CD4-positive, alpha-beta memory T cell (primary cell): ENCODE data around the gene PTPRM. TPM values are rescaled to one million over a fixed set of nuclear protein-coding genes. Genes with fewer than 3 reads are reported as not detected.

ENCODE experiments used
- CTCF ChIA-PET: fragments of 350-600 bp; sonication (Branson Sonifier 250); formaldehyde crosslinking; loops from one replicate; lab custom pipeline; 2021; ENCODE audit warnings: inconsistent platforms; ENCODE audit not compliant: partially characterized antibody; lab: Charles Lee
- POLR2A ChIA-PET: fragments of 350-600 bp; sonication (Branson Sonifier 250); formaldehyde crosslinking; loops from one replicate; lab custom pipeline; 2021; ENCODE audit not compliant: partially characterized antibody; lab: Charles Lee
- DNase-seq, 5 donors: peaks; one replicate each; pipeline versions ENCODE4 v3.0.0 to v3.0.0-alpha.2; 2020 to 2022; ENCODE audit warnings: mixed read lengths in 1 of 5
- H3K27ac ChIP-seq: one replicate; pipeline ENCODE4 v1.7.0; 2013; ENCODE audit warnings: low read depth, low read length
- H3K27me3 ChIP-seq: 2 replicates; pipeline ENCODE4 v1.7.0; 2013; ENCODE audit warnings: mild to moderate bottlenecking, low read length, moderate library complexity; ENCODE audit not compliant: insufficient read depth
- H3K36me3 ChIP-seq: 2 replicates; pipeline ENCODE4 v1.7.0; 2013; ENCODE audit warnings: mild to moderate bottlenecking, low read length, moderate library complexity; ENCODE audit not compliant: insufficient read depth
- H3K4me1 ChIP-seq: 2 replicates; pipeline ENCODE4 v1.7.0; 2013; ENCODE audit warnings: mild to moderate bottlenecking, low read length, moderate library complexity; ENCODE audit not compliant: insufficient read depth
- H3K4me3 ChIP-seq, 2 donors: one replicate each; pipeline ENCODE4 v1.7.0; 2013; ENCODE audit warnings: low read length in 2 of 2, mild to moderate bottlenecking in 1 of 2
- H3K9me3 ChIP-seq, 2 donors: one replicate each; pipeline ENCODE4 v1.7.0; 2013; ENCODE audit warnings: low read length in 2 of 2, control low read depth in 1 of 2; ENCODE audit not compliant: control insufficient read depth in 1 of 2
- H3K27ac Mint-ChIP-seq, 7 donors: one replicate each; pipeline ENCODE4 v1.8.0; 2020 to 2021; ENCODE audit warnings: mixed read lengths in 7 of 7, mild to moderate bottlenecking in 6 of 7, inconsistent platforms in 3 of 7, moderate library complexity in 3 of 7
- H3K27me3 Mint-ChIP-seq, 2 donors: one replicate each; pipeline ENCODE4 v1.8.0; 2020 to 2021; ENCODE audit warnings: mixed read lengths in 2 of 2
- H3K36me3 Mint-ChIP-seq, 2 donors: one replicate each; pipeline ENCODE4 v1.8.0; 2020 to 2021; ENCODE audit warnings: mixed read lengths in 2 of 2, inconsistent platforms in 1 of 2, mild to moderate bottlenecking in 1 of 2
- H3K4me1 Mint-ChIP-seq, 4 donors: one replicate each; pipeline ENCODE4 v1.8.0; 2020 to 2021; ENCODE audit warnings: mixed read lengths in 4 of 4, mild to moderate bottlenecking in 1 of 4
- H3K4me3 Mint-ChIP-seq, 8 donors: one replicate each; pipeline ENCODE4 v1.8.0; 2020 to 2021; ENCODE audit warnings: mixed read lengths in 8 of 8, mild to moderate bottlenecking in 7 of 8, moderate library complexity in 6 of 8, inconsistent platforms in 3 of 8
- H3K9me3 Mint-ChIP-seq, 8 donors: one replicate each; pipeline ENCODE4 v1.8.0; 2020 to 2021; ENCODE audit warnings: mixed read lengths in 8 of 8, mild to moderate bottlenecking in 5 of 8, inconsistent platforms in 3 of 8, moderate library complexity in 1 of 8
- intact Hi-C: fragments of 100-400 bp; cut with micrococcal nuclease; formaldehyde crosslinking; loops from one replicate; pipeline ENCODE4 v1.15.1; 2023
- polyA plus RNA-seq, 2 donors: library from polyadenylated mRNA; unstranded; fragments of 300-500 nt; fragmentation: Illumina TruSeq; gene quantifications; one replicate each; pipeline ENCODE4 v1.2.3, GENCODE V29; 2021
- total RNA-seq, 2 experiments: library from RNA; stranded (reverse); gene quantifications; one replicate each; pipeline ENCODE4 v1.2.3, GENCODE V29; 2021

Gene PTPRM
- total and polyA plus RNA-seq, 4 experiments from 2014 or later, result 6.7 to 20.1 (median 12.9) TPM

- Mint-ChIP-seq H3K4me1 (no peaks in the 10 kb centered on the region), H3K36me3 (no peaks in the 10 kb centered on the region), H3K27me3 (no peaks in the 10 kb centered on the region), H3K9me3 (peaks cover 0 to 4% (median 0%) of the 10 kb centered on the region in 8 donors), H3K27ac (no peak overlapping the region), H3K4me3 (no peak overlapping the region)
- no peak for DNase-seq
- ChIA-PET CTCF (no interaction called here), POLR2A (no interaction called here)
- Histone ChIP-seq H3K9me3 (no peaks in the 10 kb centered on the region), H3K36me3 (no peaks in the 10 kb centered on the region), H3K4me3 (no peak overlapping the region), H3K4me1 (no peaks in the 10 kb centered on the region), H3K27ac (no peak overlapping the region), H3K27me3 (no peaks in the 10 kb centered on the region)
- intact Hi-C loops, result loop anchor here (10.0 kb wide), 1 partner anchor 61 kb away; no protein-coding TSS in a partner anchor
These were observed 328.2 kb downstream of the PTPRM start for GRCh38 chr18:7895346-7895745.

DNA sequence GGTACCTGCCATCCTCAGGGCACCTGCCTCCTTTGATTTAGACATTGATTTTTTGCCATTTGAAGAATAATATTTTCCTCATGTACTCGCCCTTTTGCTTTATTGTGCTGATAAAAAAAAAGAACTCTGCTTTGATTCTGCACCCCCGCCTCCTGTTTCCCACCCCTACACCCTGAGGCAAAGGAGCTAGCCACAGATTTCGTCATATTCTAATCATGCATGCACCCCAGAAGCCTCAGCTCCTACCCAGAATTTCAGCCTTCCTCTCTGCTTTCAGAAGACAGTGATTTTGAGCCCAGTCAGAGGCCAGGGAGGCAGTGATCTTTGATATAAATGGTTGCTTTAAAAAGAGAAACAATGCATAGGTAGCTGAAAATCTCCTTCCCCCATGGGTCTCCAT, 329.0 kb downstream of the PTPRM start:
- H3K27me3 ChIP-seq, result no peaks in the 10 kb centered on the region
- no peak for DNase-seq
- no peaks in the 10 kb centered on the region for H3K36me3 ChIP-seq
- Mint-ChIP-seq H3K4me3 (no peak overlapping the region), H3K4me1 (no peaks in the 10 kb centered on the region), H3K27ac (no peak overlapping the region), H3K9me3 (peaks cover 0 to 4% (median 0%) of the 10 kb centered on the region in 8 donors), H3K27me3 (no peaks in the 10 kb centered on the region), H3K36me3 (no peaks in the 10 kb centered on the region)
- intact Hi-C loops, result loop anchor here (10.0 kb wide), 1 partner anchor 61 kb away; no protein-coding TSS in a partner anchor
- no peaks in the 10 kb centered on the region for H3K4me1 ChIP-seq
- H3K4me3 ChIP-seq, result no peak overlapping the region
- no peaks in the 10 kb centered on the region for H3K9me3 ChIP-seq
- CTCF ChIA-PET, result no interaction called here
- H3K27ac ChIP-seq, result no peak overlapping the region
- POLR2A ChIA-PET, result no interaction called here

DNA sequence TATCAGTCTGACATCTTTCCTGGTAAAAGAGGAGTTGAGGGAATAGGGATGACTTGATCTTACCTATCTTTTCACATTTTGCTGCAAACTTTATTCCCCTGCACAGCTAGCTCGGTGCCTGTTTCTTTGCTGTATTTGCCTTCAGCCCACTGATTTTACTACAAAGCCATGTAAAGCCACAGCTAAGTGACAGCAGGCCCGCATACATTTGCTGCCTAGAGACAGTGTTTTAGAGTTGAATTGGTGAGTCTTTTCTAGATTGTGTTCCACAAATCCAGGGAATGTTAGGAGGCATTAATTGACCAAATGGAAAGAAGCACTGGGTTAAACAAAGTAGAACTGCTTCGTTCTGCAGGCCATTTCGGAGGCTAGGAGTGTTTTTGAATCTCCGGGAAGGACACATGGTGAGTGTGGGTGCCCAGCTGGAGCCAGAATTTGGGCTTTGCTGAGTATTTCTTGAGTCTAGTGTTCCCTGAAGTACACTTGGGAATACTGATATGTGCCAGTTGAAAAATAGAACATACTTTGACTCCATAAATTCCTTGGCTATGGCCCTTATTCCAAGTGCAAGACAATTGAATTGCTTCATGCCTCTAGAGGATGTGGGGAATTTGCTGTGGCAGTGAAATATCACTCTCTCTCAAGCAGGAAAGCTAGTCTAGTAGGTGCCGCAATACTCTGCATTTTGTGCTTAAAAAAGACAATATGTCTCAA, 329.8 kb downstream of the PTPRM start:
- no peaks in the 10 kb centered on the region for H3K36me3 Mint-ChIP-seq
- H3K9me3 Mint-ChIP-seq, result peaks cover 0 to 4% (median 0%) of the 10 kb centered on the region in 8 donors
- no peak overlapping the region for H3K27ac Mint-ChIP-seq
- H3K4me3 Mint-ChIP-seq, result no peak overlapping the region
- H3K4me1 ChIP-seq, result no peaks in the 10 kb centered on the region
- no peaks in the 10 kb centered on the region for H3K9me3 ChIP-seq
- POLR2A ChIA-PET, result no interaction called here
- no peak for DNase-seq
- no peak overlapping the region for H3K4me3 ChIP-seq
- H3K27ac ChIP-seq, result no peak overlapping the region
- CTCF ChIA-PET, result interaction anchor here (0.5 kb wide), 1 partner anchor 1564 kb away, joined by 3 read pairs; no protein-coding TSS in a partner anchor
- intact Hi-C loops, result loop anchor here (10.0 kb wide), 1 partner anchor 62 kb away; no protein-coding TSS in a partner anchor
- H3K27me3 ChIP-seq, result no peaks in the 10 kb centered on the region
- H3K36me3 ChIP-seq, result no peaks in the 10 kb centered on the region
- H3K4me1 Mint-ChIP-seq, result no peaks in the 10 kb centered on the region
- H3K27me3 Mint-ChIP-seq, result no peaks in the 10 kb centered on the region

DNA sequence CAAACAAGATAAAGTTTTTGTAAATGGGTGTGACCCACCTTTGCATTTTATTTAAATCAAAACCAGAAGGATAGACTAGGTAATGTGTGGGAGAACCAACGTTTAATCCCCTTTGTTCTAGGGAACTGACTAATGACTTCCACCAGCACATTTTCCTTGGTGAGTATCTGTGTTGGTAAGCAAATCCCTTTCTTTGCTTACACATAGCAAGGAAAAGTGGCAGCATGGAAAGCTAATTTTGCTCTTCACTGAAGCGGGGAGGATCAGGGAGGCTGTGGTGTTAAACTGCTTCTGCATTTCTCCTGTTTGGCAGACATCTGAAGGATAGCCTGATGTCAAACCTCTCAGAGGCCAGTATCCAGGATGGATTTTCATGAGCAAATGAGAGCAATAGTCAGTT, 331.1 kb downstream of the PTPRM start:
- no peak for DNase-seq
- no peaks in the 10 kb centered on the region for H3K9me3 ChIP-seq
- Mint-ChIP-seq H3K27me3 (no peaks in the 10 kb centered on the region), H3K9me3 (no peaks in the 10 kb centered on the region), H3K4me3 (no peak overlapping the region), H3K4me1 (no peaks in the 10 kb centered on the region), H3K36me3 (no peaks in the 10 kb centered on the region), H3K27ac (no peak overlapping the region)
- H3K27me3 ChIP-seq, result no peaks in the 10 kb centered on the region
- intact Hi-C loops, result loop anchor here (10.0 kb wide), 1 partner anchor 63 kb away; no protein-coding TSS in a partner anchor
- no peak overlapping the region for H3K4me3 ChIP-seq
- H3K27ac ChIP-seq, result no peak overlapping the region
- ChIA-PET CTCF (no interaction called here), POLR2A (no interaction called here)
- H3K4me1 ChIP-seq, result no peaks in the 10 kb centered on the region
- no peaks in the 10 kb centered on the region for H3K36me3 ChIP-seq

DNA sequence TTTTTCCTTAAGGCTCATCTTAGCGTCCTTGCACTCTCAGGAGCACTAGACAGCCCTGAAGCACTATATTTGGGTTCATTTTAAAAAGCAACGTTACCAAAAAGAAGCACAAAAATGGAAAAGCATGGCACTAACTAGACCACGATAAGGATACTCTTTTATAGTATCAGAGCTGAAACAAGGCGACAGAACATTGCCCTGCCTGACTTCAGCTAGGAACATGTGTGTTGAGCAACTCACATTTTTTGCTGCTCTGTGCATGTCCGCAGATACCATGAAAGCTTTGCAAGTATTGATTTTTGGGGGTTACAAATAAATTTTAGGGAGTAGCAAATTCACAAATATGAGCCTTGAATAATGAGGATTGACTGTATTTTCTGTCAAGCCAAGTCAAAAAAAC, 332.0 kb downstream of the PTPRM start:
- no peak overlapping the region for H3K27ac Mint-ChIP-seq
- Histone ChIP-seq H3K27me3 (no peaks in the 10 kb centered on the region), H3K27ac (no peak overlapping the region), H3K4me1 (no peaks in the 10 kb centered on the region), H3K4me3 (no peak overlapping the region), H3K9me3 (no peaks in the 10 kb centered on the region), H3K36me3 (no peaks in the 10 kb centered on the region)
- no peaks in the 10 kb centered on the region for H3K27me3 Mint-ChIP-seq
- intact Hi-C loops, result loop anchor here (10.0 kb wide), 1 partner anchor 64 kb away; no protein-coding TSS in a partner anchor
- H3K4me3 Mint-ChIP-seq, result no peak overlapping the region
- DNase-seq, result no peak
- H3K4me1 Mint-ChIP-seq, result no peaks in the 10 kb centered on the region
- no peaks in the 10 kb centered on the region for H3K36me3 Mint-ChIP-seq
- ChIA-PET CTCF (no interaction called here), POLR2A (no interaction called here)
- no peaks in the 10 kb centered on the region for H3K9me3 Mint-ChIP-seq

DNA sequence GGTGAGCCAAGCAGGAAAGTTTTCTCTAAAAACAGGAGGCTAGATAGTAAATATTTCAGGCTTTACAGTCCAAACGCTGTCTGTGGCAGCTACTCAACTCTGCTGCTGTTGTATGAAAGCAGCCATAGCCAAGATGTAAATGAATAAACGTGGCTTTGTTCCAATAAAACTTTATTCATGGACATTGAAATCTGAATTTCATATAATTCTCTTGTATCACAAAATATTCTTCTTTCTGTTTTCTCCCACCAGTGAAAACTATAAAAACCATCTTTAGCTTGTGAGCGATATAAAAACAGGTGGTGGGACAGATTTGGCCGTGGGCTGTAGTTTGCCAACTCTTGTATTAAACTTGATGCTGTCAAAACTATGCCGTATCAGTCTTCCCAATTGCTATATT, 333.0 kb downstream of the PTPRM start:
- no peak overlapping the region for H3K4me3 Mint-ChIP-seq
- DNase-seq, result no peak
- no peaks in the 10 kb centered on the region for H3K27me3 Mint-ChIP-seq
- ChIA-PET POLR2A (no interaction called here), CTCF (no interaction called here)
- Histone ChIP-seq H3K27me3 (no peaks in the 10 kb centered on the region), H3K4me1 (no peaks in the 10 kb centered on the region), H3K4me3 (no peak overlapping the region), H3K9me3 (no peaks in the 10 kb centered on the region), H3K27ac (no peak overlapping the region), H3K36me3 (no peaks in the 10 kb centered on the region)
- H3K4me1 Mint-ChIP-seq, result no peaks in the 10 kb centered on the region
- no peaks in the 10 kb centered on the region for H3K36me3 Mint-ChIP-seq
- no peak overlapping the region for H3K27ac Mint-ChIP-seq
- H3K9me3 Mint-ChIP-seq, result no peaks in the 10 kb centered on the region
- intact Hi-C loops, result no loop called here

DNA sequence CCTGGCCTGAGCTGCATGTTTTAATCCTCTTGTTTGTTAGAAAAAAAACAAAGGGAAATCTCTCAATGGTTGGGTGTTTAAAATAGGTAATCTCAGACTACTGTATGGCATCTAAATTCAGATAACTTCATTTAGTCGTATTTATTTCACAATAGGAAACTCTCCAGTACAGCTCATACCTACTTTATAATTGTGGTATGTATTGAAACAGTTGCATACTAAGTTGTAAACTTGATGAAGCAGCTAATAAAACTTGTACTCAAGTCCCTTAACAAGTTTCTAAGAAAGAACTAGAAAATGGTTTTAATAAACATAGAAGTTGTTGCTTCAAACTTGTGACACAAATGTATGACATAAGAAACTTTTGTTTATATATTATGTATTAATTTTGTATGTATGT, 334.5 kb downstream of the PTPRM start:
- Histone ChIP-seq H3K36me3 (no peaks in the 10 kb centered on the region), H3K27me3 (no peaks in the 10 kb centered on the region), H3K4me3 (no peak overlapping the region), H3K27ac (no peak overlapping the region), H3K4me1 (no peaks in the 10 kb centered on the region), H3K9me3 (no peaks in the 10 kb centered on the region)
- H3K4me1 Mint-ChIP-seq, result no peaks in the 10 kb centered on the region
- H3K4me3 Mint-ChIP-seq, result no peak overlapping the region
- no peaks in the 10 kb centered on the region for H3K27me3 Mint-ChIP-seq
- intact Hi-C loops, result no loop called here
- DNase-seq, result no peak
- ChIA-PET CTCF (no interaction called here), POLR2A (no interaction called here)
- H3K9me3 Mint-ChIP-seq, result peaks cover 0 to 4% (median 0%) of the 10 kb centered on the region in 8 donors
- no peak overlapping the region for H3K27ac Mint-ChIP-seq
- H3K36me3 Mint-ChIP-seq, result no peaks in the 10 kb centered on the region
